Ecto neural progenitor cell (in vitro differentiated cells): ENCODE measurements around the gene RASGRF1.
"Not testable (repeated sequence)": the region's sequence is repeated elsewhere in the genome, so short reads cannot be mapped to it uniquely, and the experiment has no call there.

ENCODE experiments used
- DNase-seq: peaks from one replicate; pipeline ENCODE4 v3.0.0-alpha.2; 2018; ENCODE audit warnings: low spot score

The RASGRF1 gene

DNA sequence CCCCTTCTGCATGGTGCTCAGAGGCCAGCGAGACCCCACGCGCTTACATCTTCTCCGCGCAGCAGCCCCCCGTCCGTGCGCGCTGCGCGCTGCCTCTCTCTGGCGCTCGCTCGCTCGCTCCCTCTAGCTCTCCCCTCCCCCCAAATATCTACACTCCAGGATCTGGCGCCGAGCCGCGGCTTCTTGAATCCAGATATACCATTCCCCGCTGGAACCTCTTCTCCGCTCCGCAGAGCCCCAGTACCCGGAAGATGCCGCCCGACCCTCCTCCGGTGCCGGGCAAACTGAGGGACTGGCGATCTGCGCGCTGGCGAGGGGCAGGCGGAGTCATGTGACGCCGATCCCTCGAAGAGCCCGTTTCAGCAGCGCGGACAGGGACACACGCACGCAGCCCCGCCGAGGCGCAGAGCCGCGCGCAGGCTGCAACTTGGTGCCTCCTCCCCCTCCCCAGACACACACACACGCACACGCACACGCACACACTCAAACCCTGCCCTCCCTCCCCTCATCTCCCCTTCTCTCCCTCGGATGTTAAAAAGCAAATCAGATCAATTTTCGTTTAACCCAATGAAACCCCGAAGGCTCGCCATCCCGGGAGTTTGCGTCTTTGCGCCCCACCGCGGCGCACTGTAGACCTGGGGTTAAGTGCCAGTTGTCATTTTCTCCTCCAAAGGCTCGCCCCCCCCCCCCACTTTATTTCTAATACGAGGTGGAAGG is at the start of gene RASGRF1:
TSS of gene RASGRF1 (minus strand) at position 294 of the 717 bp plus-strand sequence. CDS start at position 12, 282 bp downstream.
- no peak for DNase-seq

- no peak for DNase-seq
These were observed 46.0 kb upstream of the RASGRF1 start for GRCh38 chr15:79136434-79137046.

- no peak for DNase-seq
These were observed 42.7 kb upstream of the RASGRF1 start for GRCh38 chr15:79133309-79133708.

DNA sequence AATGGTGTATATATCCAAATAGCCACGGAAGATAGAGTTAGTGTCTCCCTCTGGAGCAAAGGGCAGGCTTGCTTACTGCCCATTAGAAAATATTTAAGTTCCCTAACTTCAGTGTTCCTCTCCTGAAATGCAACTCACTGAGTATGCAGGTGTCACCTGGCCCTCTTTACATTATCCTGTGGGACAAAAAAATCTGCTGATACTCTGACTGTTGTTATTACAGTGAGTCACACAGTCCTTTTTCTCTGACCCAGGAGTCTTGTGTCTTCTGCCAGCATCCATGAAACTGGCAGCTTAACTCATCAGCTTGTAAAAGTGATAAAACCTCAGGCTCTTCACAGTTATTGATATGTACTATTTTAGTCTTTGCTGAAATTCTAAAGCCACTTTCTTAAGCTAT is 42.2 kb upstream of the RASGRF1 start:
- no peak for DNase-seq

DNA sequence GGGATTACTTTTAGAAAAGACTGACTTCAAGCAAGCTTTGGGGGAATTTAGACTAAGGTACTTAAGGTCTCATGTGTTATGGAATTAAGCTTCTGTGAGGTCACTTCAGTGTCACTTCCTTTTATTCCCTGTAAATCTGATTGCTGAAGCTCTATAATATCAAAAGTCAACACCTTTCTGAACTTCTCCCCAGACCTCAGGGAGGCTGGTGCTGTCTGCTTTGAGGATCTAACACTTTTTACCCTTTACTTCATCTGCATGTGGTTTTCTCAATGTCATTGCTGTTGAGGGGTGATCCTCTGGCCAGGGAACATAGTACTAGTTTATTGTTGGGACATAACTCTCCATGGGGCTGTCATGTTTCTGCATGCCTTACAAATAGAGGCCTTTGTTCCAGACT is 41.8 kb upstream of the RASGRF1 start:
- no peak for DNase-seq

GRCh38 chr15:79130535-79131130 is 40.1 kb upstream of the RASGRF1 start:
- DNase-seq: no peak

DNA sequence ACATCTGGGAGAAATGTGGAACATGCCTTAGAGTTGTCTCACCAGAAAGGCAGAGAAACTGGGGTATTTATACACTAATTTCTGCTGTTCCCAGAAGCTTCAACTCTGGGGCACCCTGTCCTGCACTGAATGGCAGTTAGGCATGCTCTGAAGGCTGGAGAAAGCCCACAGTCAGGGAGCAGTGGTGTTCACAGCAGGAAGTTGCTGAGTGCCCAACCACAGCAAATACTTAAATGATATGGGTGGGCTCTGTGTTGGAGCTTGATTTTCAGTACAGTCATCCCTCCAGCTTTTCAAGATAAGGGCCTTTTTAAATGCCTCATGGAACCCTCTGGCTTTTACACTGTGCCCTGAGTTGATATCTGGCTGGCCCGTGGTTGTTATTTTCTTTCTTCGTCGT is 38.7 kb upstream of the RASGRF1 start:
- DNase-seq: no peak

- DNase-seq: no peak
These were observed 38.0 kb upstream of the RASGRF1 start for GRCh38 chr15:79128556-79128955.

GRCh38 chr15:79124388-79124787 is 33.8 kb upstream of the RASGRF1 start:
- DNase-seq: no peak

- DNase-seq: no peak
These were observed 32.4 kb upstream of the RASGRF1 start for GRCh38 chr15:79122991-79123390.

DNA sequence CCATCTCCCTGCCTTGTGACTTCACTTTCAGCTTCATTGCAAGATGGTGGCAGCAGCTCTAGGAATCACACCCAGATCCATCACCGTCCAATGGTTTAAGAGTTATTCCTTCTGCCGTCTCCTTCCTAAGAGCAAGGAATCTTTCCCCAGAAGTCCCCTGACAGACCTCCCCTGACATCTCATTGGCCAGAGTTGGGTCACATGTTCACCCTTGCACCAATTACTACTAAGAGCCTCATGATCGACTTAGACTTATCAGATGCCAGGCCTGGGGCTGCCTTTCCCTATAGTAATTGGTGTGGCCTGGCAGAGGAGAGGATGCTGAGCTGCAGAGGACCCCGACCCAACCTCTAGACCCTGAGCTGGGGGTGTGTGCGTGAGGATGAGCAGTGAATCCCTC is 31.8 kb upstream of the RASGRF1 start:
- DNase-seq: no peak

DNA sequence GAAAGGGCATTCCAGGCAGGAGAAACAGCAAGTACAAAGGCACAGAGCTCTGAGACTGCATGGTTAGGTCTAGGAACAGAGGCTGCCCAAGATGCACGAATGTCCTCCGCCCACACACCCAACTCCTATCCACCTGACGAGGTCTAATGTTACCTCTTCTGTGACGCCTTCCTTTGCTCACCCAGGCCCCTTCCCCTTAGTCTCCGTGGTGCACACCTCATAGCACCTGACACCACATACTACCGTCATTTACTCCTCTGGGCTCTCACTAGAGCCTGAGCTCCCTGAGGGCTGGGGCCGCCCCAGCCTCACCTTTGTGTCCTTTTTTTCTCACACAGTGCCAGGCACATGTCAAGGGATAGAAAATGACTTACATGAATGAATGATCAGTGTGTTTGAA is 31.0 kb upstream of the RASGRF1 start:
- no peak for DNase-seq

DNA sequence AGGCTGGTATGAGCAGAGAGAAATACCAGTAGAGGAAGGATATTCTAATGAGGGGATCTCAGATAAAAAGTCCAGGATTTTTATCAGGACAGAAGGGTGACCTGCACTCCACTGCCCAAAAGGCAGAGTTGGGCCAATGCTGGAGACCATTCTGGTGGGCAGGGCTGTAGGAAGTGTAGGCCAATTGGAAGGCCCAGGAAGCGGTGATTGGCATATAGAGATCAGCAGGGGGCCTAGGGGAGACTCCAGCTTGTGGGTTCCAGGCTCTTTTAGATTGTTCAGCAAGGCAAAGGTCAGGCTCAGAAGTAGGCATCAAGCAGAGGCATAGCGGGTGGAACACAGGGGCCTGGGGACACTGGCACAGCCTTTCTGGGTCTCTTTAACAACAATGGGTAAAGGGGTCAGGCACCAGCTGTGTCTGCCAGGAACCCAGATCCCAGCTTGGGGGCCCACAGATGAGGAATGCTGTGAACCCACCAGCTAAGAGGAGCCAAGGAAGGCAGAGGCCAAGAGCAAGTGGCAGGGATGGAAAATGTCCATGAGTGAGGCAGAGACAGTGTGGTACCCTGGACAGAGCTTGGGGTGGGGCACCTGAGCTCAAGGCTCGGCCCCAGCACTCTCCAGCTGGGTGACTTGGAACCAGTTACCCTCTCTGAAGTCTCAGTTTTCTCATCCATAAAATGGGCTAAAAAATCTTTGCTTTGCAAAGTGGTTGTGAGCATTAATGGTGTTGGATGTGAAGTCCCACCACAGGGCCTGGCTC is 27.0 kb upstream of the RASGRF1 start:
- DNase-seq: no peak

DNA sequence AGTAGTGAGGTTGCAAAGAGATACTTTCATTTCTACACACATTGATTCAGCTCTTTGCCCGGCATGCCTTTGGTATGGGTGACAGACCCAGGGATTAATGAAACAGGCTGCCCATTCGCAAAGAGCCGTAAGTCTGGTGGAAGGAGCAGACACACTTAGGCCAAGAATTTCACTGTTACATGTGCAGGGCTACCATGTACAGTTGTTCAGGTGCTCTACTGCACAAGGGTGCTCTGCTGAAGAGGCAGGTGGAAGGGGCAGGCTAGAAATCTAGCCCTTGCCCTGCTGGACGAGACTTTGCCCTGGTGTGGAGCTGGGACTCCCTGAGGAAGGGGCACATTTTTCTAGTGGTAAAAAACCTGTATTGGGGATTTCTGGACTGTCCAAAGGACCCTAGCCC is 26.2 kb upstream of the RASGRF1 start:
- no peak for DNase-seq

- DNase-seq: no peak
These were observed 25.5 kb upstream of the RASGRF1 start for GRCh38 chr15:79115986-79116665.

DNA sequence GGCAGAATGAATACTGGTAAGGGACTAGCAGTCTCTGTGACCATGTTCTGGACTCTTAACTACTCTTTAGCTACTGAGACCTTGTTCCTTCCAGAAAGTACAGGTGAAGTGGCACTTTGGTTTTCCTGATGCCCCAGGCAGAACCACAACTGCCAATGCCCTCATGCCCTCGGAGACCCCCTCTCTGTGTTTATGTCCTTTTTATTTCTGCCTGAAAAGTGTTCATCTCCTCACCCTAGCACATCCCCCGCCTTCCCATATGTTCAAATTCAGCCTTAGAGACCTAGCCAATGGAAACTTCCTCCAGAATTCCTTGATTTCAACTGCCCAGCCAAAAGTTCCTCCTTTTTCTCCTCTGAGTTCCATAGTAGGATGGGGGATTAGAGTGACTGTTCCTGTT is 23.3 kb upstream of the RASGRF1 start:
- DNase-seq: no peak

DNA sequence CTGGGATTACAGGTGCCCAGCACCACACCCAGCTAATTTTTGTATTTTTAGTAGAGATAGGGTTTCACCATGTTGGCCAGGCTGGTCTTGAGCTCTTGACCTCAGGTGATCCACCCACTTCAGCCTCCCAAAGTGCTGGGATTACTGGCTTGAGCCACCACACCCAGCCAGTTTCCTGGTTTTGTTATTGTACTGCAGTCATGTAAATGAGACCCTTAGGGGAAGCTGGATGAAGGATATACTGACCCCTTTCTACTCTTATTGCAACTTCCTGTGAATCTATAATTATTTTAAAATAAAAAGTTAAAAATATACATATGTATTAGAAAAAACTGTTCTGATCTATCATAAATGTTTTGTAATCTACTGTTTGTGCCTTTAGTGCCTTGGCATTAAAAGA is 20.8 kb upstream of the RASGRF1 start:
- DNase-seq: not testable (repeated sequence)

- DNase-seq: peak; percentile 20
These were observed 14.6 kb upstream of the RASGRF1 start for GRCh38 chr15:79105141-79105540.

GRCh38 chr15:79102595-79102994 is 12.0 kb upstream of the RASGRF1 start:
- DNase-seq: peak; percentile 29

GRCh38 chr15:79101866-79102581 is 11.4 kb upstream of the RASGRF1 start:
- DNase-seq: peak; percentile 13

DNA sequence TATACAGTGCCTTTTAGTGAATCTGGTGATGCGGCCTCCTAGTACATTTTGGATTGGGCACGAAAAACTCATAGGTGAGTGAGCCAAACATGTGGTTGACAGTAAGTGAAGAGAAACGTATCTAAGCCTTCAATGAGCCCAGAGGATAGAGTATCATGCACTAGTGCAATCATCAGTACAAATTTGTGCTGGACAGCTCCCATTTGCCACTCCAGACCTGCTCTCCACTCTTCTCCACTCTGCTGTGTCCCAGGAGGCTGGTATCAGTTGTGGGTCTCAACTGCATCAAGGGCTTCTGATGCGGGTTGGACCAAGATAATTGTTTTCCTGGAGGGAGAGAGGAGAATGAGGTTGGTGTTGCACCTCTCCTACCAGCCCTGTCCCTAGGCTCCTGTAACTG is 9.1 kb upstream of the RASGRF1 start:
- DNase-seq: peak; percentile 36
